IPS-NIHi7 (cell line): ENCODE results near the gene GREB1.
"Not testable (repeated sequence)": the region's sequence is repeated elsewhere in the genome, so short reads cannot be mapped to it uniquely, and the experiment has no call there.

Source experiments
- DNase-seq: peaks from one replicate; pipeline ENCODE4 v3.0.0; 2012; ENCODE audit warnings: mixed read lengths; ENCODE audit errors: extremely low spot score

GREB1 gene

GRCh38 chr2:11634584-11634983 lies 100.7 kb downstream of the GREB1 start:
- DNase-seq: no peak

GRCh38 chr2:11635141-11635540 lies 101.3 kb downstream of the GREB1 start:
- DNase-seq: no peak

- DNase-seq: no peak
These were observed 102.9 kb downstream of the GREB1 start for GRCh38 chr2:11636593-11637295.

- DNase-seq: no peak
These were observed 103.7 kb downstream of the GREB1 start for GRCh38 chr2:11637546-11637945.

DNA sequence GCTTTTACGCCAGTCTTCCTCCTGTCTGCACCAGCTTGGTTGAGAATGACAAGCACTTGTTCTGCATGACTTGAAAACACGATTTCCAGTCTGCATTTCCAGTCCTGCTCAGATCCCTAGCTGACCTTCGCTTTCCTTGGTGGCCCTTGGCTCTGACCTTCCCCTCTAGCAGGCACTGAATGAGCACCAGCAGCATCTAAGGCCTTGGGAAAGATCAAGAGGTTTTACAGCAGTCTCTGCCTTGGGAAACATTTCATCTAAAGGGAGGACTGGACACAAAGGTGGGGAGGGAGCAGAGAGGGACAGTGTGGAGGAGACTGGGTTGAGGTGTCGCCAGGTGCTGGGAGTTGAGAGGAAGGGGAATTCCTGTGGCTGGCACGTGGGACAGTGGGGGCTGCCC lies 105.7 kb downstream of the GREB1 start:
- DNase-seq: no peak

GRCh38 chr2:11640132-11640531 lies 106.3 kb downstream of the GREB1 start:
- no peak for DNase-seq

DNA sequence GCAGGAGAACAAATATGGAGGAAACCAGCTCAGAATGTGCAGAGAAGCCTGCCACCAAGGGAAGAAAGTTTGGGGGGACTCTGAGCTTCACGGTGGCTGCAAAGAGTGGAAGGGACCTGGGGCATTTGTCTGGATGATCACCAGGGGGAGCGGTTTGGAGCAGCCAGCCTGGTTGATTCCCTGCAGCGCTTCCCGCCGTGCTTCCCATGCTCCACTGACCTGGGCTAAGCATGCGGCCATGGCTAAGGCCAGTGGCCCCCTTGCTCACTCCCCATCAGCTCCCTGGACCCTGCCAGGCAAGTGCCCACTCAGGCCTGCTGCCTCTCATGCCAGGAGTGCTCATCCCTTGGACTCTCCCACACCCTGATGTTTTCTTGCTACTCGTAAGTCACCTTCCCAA lies 109.1 kb downstream of the GREB1 start:
- peak; percentile 67 for DNase-seq

- no peak for DNase-seq
These were observed 110.4 kb downstream of the GREB1 start for GRCh38 chr2:11644293-11644692.

GRCh38 chr2:11646530-11646929 lies 112.7 kb downstream of the GREB1 start:
- no peak for DNase-seq

DNA sequence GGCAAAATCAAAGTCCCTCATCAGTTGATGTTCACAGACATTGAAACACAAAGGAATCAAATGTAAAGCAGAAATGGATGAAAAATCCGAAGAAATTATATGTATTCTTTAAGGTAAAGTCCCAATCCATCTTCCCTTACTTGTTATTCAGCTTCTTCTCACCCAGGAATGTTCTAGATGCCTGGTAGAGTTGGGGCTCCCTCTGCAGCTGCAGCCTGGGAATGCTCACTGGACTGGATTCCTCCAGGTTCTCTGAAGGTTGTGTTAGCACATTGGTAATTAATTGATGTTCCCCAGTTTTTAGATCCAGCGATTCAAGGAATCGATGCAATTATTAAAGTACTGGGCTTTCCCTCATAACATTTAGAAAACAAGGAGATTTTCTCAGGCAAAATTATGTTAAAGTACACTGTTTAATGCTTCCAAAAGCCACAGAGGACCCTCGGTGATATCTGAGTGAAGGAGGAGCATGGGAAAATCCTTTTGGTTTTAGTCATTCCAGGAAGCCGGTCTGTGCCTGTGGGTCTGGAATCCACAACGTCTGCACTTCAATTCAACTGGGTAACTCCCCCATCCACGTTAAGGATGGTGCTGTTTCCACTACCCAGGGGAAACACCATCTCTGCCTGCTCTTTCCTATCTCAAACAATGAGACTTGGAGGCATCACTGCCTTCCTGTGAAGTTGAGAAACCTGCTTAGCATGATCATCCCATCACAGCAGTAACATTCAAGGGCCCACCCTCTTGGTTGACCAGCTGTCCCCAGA lies 114.2 kb downstream of the GREB1 start:
- peak; percentile 36 for DNase-seq

GRCh38 chr2:11649093-11649492 lies 115.2 kb downstream of the GREB1 start:
- DNase-seq: no peak

DNA sequence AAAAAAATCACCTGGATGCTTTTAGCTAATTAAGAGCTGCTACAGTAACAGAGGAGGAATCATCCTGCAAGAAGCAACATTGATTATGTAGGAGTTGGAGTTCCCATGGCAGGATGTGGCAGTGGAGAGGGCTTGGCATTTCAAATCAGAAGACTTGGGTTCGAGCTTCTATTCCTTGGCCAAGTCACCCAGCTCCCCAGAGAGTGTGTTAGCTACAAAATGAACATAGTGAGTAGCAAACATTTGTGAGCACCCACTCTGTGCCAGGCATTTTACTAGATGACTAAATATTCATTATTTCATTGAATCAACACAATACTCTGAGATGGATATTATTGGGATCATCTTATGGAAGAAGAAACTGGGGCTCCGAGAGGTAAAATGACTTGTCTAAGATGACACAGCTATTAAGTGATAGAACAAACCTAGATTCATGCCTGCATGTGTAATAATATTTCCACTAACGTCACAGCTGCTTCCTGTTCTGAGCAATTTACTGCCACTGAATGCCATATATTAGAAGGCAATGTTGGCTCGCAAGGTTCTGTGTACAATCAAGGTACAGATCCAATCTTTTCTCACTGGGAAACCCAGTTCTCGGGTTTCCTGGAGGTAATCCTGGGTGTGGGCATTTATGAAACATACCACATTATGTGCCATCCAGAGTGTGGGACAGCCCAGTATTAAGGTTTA lies 118.2 kb downstream of the GREB1 start:
- no peak for DNase-seq

DNA sequence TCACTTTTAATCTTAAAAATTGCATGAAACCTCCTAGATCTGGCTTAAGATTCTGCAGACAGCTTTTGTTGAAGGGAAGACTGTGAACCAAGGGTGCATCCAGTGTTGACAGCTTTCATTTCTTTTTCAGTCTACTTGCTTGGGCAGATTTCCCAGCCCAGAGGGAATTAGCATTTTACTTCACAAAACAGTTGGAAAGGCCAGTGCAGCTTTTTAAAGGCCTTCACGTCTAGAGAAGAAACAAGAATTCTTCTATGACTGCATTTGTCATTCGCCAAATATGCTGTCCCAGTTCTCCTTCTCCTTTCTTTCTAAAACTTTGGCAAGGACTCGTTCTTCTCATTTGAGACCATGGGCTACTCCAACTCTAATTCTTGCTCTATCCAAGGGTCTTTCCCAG lies 118.7 kb downstream of the GREB1 start:
- no peak for DNase-seq

DNA sequence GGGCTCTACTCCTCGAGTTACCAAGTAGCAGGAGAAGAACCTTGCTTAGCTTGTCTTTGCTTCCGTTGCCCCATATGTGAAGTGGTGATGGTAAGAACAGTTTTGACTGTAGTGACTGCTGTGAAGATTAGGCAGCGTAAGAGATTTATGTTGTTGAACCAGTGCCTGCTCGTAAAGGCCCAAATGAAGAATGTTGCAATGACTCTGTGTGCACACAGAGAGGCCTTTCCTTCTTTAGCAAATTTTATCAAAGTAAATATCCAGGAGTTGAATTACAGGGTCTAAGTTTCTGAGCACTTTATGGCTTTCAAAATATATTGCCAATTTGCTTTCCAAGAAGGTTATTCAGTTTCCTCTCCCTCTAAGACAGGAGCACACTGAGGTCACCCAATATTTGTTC lies 121.7 kb downstream of the GREB1 start:
- DNase-seq: no peak

DNA sequence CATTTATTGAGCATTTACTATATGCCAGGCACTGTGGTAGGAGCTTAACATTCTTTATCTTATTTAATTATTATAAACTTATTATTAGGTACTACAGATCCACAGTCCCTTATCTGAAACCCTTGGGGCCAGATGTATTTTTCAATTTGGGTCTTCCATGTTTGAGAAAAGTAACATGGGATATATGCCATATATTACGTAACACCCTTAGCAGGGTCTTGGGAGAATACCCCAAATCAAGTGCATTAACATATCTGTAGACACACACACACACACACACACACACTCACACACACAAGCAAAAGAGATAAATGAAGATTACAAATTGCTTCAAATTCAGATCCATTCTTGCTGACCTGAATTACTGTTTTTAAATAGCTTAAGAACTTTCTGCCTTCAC lies 122.4 kb downstream of the GREB1 start:
- no peak for DNase-seq

GRCh38 chr2:11656671-11657101 lies 122.8 kb downstream of the GREB1 start:
- DNase-seq: no peak

DNA sequence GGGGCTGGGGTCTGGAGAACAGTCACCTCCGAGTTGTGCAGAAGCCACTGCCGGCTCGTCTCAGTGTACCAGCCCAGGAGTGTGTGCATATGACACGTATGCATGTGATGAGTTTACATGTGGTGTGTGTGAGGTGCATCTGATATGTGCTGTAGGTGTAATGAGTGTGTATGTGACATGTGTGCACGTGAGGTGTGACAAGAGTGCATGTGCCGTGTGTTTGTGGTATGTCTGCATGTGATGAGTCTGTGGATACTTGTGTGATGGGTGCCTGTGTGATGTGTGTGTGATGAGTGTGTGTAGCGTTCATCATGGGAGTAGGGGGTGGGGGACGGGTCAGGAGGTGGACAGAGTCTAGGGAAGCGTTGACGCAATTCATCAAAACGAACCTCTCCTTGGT lies 123.3 kb downstream of the GREB1 start:
- no peak for DNase-seq

DNA sequence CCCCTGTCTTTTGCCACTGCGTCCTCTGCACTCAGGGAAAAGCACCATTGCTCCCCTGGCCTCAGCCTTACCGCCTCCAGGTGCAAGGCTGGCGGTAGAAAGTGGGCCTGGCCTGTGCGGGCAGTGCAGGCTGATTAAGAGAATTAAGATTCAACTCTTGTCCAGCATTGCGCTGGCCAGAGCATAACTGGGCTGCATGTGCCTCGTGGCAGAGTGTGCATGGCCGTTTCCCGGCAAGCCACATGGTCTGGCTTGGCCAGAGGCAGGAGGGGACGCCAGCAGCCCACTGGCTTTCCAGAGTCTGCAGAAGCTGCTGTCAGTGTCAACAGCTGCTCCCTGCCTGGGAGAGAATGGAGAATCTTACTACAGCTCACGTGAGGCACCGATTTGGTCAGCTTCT lies 123.8 kb downstream of the GREB1 start:
- no peak for DNase-seq

DNA sequence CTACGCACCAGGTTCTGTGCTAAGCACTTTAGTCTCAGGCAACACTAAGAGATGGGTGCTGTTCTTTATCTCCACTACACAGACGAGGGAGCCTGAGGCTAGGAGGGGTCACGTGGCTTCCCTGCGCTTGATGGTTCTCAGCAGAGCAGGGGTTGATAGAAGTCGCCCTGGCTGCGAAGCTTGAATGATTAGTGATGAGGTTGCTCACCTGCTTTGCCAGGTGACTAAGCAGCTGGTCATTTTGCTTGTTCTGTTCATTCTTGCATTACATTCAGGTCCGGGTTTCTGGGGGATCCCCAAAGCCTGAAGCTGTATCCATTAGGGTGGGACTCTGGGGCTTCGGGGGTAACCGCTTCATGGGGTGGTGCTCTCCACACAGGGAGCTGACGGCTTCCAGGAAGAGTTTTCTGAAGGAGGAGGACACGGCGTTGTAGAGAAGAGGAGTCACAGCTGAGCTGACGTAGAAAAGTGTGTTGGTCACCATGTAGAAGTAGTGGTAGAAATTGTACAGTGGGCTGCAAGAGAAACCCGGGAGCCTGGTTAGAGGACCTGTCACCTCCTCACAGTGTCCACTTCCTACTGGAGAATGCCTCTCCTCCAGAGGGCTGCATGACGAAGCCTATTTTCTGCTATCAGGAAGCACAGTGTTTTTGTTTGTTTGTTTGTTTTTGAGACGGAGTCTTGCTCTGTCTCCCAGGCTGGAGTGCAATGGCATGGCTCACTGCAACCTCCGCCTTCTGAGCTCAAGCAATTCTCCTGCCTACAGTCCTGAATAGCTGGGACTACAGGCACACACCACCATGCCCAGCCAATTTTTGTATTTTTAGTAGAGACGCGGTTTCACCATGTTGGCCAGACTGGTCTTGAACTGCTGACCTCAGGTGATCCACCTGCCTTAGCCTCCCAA lies 124.6 kb downstream of the GREB1 start:
- DNase-seq: no peak

DNA sequence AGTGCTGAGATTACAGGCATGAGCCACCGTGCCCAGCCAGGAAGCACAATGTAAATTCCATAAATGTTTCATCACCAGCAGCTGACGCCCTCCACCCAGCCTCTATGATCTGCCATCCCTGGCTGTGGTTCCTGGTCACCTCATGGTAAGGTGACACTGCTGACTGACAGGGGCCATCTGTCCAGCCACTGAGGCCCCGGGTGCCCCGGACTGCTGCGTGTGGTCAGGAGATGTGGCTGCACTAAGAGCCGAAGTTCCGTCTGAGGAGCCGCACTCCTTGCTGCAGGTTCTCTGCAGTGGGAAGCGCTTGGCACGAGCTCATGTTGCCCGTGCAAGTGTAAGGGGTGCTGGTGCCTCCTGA lies 125.2 kb downstream of the GREB1 start:
- no peak for DNase-seq

- DNase-seq: no peak
These were observed 126.0 kb downstream of the GREB1 start for GRCh38 chr2:11659851-11660250.

DNA sequence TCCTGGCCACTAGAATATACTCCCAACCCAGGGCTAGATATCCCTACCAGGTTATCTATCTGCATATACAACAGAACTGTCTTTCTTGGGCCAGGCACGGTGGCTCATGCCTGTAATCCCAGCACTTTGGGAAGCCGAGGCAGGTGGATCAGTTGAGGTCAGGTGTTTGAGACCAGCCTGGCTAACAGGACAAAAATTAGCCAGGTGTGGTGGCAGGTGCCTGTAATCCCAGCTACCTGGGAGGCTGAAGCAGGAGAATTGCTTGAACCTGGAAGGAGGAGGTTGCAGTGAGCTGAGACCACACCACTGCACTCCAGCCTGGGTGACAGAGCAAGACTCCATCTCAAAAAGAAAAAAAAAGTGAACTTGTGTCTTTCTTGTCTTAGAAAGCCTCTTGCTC lies 126.6 kb downstream of the GREB1 start:
- DNase-seq: not testable (repeated sequence)
